Adipose tissue (tissue), 3 donors: ENCODE measurements around the gene EHHADH. TPM values are rescaled to one million over a fixed set of nuclear protein-coding genes. Genes with fewer than 3 reads are reported as not detected.
"Not testable (repeated sequence)": the region's sequence is repeated elsewhere in the genome, so short reads cannot be mapped to it uniquely, and the experiment has no call there.

Experiments
- H3K27ac ChIP-seq: one replicate; pipeline ENCODE4 v1.5.1; 2013; ENCODE audit warnings: low read depth, low read length
- WGBS, 3 donors: extraction: QIAGEN DNeasy Blood & Tissue Kit; methylation state at CpG; one replicate each; pipeline ENCODE4 v1.1.7; 2013; 5-methylcytosine and 5-hydroxymethylcytosine counted together
- polyA plus RNA-seq, 3 donors: library from polyadenylated mRNA; stranded (reverse); fragments of 200-250 nt; gene quantifications; one replicate each; pipeline ENCODE4 v1.2.3, GENCODE V29; 2013
- donor health status: healthy with polysubstance abuse.
- donor health status: Bipolar disorder and iron deficiency.
- donor health status: healthy.

Gene EHHADH
- polyA plus RNA-seq, 3 donors, result 3.6 to 6.8 (median 4.8) TPM

DNA sequence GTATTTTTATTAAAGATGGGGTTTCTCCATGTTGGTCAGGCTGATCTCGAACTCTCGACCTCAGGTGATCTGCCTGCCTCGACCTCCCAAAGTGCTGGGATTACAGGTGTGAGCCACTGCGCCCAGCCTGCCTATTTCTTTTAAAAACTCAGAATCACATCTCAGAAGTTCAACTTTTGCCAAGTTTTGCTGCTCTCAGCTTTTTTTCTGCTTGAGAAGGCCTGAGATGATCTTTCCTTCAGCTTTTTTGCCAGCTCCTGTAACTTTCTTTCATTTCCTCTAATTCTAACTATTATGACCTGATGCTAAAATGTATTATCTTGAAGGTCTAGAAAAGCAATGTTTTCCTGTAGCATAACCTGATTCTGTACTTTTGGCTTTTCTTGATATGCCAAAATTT, 9.6 kb upstream of the EHHADH start:
- 85 to 94% (median 86%) methylated on average over 4 of the region's 4 CpGs for WGBS, 3 donors

DNA sequence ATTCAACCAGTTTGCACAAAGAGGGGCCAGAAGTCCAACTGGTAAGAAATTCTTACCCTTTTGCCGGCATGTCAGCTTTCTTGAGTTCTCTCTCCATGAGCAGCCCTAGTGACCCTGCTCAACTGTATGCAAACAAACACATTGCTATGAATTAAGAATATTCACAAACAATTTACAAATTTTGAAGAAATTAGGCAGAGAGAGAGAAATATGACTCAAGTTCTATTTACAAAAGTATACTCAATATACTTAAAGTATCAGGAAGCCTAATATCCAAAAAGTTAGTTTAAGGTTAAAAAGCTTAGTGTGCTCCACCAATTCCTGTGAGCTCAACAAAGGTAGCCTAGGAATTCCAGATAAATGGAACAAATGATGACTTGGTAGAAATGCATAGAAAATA, 3.5 kb upstream of the EHHADH start:
- no peak overlapping the region for H3K27ac ChIP-seq
- WGBS, 3 donors, result 97 to 100% (median 100%) methylated on average over 1 of the region's 1 CpG

More for the DNA sequence above, 9.6 kb upstream of the EHHADH start:
- H3K27ac ChIP-seq, result no peak overlapping the region

DNA sequence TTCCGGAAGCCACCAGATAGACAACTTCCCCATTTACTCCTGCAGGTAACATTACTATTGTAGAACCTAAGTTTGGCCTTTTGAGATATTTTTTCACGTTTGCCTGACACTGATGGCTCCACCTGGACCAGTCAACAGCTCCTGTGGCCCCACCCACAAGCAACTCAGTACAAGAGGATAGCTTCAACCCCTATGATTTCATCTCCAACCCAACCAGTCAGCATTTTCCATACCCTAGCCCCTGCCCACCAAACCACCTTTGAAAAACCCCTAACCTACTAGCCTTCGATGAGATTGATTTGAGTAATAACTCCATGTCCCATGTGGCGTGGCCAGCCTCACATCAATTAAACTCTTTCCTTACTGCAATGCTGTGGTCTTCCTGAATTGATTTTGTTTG, 950 bp upstream of the EHHADH start:
- 93 to 97% (median 95%) methylated on average over 4 of the region's 4 CpGs for WGBS, 3 donors
- no peak overlapping the region for H3K27ac ChIP-seq

DNA sequence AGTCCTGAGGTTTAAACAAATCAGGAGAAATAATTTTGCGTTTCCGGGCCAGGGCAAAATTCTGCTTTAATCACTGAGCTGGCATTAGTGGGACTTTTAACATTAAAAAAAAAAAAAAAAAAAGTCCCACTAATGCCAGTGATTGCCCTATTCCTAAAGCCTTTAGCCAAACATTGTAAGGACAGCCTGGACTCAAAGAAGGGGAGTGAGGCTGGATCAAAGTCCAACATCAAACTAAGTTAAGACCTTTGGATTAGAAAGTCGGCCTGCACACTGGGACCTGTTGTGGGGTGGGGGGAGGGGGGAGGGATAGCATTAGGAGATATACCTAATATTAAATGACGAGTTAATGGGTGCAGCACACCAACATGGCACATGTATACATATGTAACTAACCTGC, 716 bp downstream of the EHHADH start:
- not testable (repeated sequence) for H3K27ac ChIP-seq
- 46 to 85% (median 81%) methylated on average over 3 to 4 of the region's 4 CpGs for WGBS, 3 donors

DNA sequence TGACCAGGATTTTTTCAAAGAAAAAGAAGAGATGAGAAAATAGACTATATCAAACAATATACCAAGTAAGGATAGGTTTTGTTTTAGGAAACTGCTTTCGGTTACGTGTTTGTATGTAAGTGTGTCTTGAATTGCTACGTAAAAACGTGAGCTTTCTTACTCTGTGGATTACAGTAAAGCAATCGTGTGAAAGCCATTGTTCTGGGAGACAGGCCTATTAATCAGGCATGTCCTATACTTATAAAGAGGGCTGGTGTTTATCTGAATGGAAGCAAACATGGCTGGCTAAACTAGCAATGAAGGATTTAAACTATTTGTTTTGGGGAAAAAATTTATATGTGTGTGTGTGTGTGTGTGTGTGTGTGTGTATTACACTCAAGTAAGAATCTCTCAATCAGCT, 2.6 kb downstream of the EHHADH start:
- H3K27ac ChIP-seq, result no peak overlapping the region
- 84 to 92% (median 89%) methylated on average over 5 of the region's 5 CpGs for WGBS, 3 donors

DNA sequence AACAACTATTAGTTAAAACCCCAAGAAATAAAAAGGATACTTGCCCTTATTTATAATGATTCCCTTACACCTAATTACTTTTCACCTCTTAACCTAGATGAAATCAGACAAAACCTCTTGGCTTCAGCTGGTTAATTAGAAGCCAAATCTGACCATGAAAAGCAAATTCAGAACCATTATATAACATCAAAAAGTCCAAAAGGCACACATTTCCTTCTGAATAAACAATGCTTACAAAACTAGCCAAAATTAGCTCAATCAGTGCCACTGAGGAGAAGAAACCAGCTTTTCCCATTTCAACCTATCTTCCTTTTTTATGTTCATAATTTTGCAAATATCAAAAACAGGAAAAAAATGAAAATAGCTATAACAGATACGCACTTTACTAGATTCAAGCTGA, 3.2 kb downstream of the EHHADH start:
- 0% methylated on average over 1 of the region's 1 CpG for WGBS, 3 donors

DNA sequence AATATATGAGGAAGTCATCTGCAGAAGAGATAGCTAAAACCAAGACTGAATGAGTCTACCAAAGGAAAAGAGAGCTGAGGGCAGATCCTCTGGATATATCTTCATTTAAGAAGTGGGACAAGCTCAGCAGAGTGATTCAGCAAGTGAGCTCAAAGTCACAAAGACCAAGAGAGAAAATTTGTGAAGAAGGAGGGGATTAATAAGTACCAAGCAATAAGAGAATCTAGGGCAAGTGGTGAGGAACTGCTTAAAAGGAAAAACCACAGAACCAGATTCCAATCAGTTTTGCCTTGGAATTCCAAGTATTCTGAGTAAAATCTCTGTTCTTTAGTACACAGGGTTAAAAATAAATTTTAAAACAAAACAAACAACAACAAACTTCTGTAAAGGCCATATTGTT, 3.6 kb downstream of the EHHADH start:
- H3K27ac ChIP-seq, result no peak overlapping the region

More for the DNA sequence above, 3.2 kb downstream of the EHHADH start:
- H3K27ac ChIP-seq, result no peak overlapping the region

DNA sequence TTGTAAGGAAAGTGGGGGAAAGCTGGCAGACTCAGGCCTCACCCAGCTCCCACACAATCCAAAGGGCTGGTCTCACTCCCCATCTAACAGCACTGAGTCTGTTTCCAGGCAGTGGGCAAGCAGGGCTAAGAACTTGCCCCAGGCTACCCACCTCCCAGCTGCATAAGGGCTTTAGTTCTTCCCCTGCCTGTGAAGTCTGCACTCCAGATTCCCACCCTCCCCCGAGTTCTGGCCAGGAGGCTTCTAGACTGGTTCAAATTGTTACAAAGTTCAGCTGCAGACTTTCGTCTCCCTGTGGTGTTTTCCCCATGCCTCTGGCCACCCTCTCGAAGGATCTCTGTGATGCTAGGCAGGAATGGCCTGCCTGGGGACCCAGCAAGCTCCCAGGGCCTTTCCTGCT, 11.2 kb downstream of the EHHADH start:
- WGBS, 3 donors, result 93 to 97% (median 97%) methylated on average over 3 of the region's 3 CpGs

DNA sequence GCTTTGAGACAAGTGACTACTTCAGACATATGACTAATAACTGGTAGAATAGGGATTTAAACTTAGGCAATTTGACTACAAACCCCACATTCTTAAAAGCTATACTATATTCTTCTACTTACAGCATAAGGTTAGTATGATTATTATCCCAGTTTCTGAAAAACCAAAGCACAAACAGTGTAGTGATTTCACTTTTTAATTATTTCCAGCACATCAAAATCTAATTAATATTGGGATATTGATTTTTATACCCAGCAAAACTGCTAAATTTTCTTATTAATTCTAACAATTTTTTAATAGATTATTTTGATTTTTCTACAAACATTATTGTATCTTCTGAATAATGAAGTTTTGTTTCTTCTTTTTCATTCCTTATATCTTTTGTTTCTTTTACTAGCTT, 16.9 kb downstream of the EHHADH start:
- no peak overlapping the region for H3K27ac ChIP-seq

More for the DNA sequence above, 11.2 kb downstream of the EHHADH start:
- no peak overlapping the region for H3K27ac ChIP-seq

DNA sequence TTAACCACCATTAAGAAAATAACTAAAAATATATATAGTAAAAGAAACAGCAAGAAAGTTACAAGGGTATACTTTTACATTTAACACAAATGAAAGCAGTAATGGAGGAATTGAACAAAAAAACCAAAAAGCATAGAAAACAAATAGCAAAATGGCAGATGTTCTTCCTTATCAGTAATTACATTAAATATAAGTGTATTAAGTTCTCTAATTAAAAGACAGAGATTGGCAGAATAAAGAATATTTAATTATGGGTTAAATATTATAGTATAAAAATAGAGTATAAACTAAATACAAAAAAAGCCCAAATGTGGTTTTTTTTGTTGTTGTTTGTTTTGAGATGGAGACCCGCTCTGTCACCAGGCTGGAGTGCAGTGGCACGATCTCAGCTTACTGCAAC, 20.5 kb downstream of the EHHADH start:
- no peak overlapping the region for H3K27ac ChIP-seq
- 98 to 100% (median 100%) methylated on average over 2 of the region's 2 CpGs for WGBS, 3 donors

DNA sequence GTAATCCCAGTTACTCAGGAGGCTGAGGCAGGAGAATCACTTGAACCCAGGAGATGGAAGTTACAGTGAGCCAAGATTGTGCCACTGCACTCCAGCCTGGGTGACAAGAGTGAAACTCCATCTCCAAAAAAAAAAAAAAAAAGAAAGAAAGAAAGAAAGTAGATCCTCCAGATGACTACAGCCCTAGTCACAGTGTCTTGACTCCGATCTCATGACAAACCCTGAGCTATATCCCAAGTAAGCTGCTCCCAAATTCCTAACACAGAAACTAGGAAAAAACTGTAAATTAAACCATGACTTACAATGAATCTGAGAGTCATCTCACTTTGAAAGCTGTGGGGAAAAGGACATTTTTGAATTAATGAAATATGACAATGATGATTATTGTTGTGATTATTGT, 27.3 kb downstream of the EHHADH start:
- WGBS, 3 donors, result 95 to 100% (median 100%) methylated on average over 1 of the region's 1 CpG
- not testable (repeated sequence) for H3K27ac ChIP-seq

DNA sequence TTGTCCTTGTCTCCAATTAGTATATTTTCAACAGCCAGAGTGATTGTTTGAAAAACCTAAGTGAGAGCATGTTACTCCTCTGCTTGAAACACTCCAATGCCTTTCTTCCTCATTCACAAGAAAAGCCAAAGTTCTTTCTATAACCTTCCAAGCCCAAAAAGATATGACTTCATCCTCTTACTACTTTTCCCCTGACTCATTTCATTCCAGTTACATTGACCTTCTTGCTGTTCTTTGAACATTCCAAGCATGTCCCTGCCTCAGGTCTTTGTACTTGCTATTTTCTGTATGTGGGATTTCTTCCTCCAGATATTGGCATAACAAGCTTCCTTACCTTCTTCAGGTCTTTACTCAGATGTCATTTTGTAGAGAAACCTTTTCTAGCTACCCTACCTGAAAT, 28.3 kb downstream of the EHHADH start:
- H3K27ac ChIP-seq, result no peak overlapping the region

DNA sequence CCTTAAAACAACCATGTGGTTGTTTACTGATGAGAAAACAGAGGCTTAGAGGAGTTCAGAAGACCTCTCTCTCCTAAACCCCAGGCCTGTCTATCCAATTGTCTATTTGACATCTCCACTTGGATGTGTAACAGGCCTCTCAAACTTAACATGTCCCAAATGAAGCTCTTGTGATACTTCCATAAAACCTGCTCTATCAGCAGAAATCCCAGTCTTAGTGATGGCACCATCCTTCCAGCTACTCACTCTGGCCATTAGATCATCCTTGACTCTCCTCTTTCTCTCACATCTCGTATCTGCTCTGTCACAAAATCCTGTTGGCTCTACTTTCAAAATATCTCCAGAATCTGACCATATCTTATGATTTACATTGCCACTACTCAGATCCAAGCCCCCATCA, 28.8 kb downstream of the EHHADH start:
- 93 to 96% (median 94%) methylated on average over 1 of the region's 1 CpG for WGBS, 3 donors
- no peak overlapping the region for H3K27ac ChIP-seq

DNA sequence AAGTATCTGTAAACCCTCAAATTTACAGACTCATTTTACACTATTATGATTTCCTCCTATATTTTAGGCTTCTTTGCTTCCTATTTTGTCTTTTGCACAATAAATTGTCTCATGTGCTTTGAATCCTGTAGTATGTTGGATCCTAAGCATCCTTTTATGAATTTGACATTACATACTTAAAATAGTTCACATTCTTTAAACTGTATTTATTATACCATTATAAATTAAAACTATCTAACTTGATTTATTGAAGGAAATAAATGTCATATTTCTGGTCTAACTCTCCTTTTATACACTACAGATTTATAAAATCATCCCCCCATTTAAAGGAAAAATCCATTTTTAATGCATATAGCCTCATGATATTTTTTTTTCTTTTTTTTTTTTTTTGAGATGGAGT, 32.6 kb downstream of the EHHADH start:
- no peak overlapping the region for H3K27ac ChIP-seq

DNA sequence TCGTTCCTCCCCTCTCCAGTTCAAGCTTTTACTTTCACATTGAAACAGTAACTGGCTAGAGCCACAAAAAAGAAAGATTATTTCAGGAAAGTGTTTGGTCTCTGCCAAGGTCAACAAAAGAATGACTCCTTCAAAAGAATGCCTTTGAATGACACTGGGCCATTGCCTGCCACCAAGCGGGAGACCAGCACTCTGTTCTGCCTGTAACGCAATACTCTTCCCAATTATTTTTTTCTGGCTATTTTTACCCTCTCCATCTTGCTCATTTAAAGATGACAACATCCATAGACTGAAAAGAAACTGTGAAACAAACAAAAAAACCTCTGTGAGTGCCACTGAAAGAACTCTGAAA, 37.3 kb downstream of the EHHADH start:
- no peak overlapping the region for H3K27ac ChIP-seq
- 18 to 65% (median 52%) methylated on average over 3 of the region's 3 CpGs for WGBS, 3 donors

DNA sequence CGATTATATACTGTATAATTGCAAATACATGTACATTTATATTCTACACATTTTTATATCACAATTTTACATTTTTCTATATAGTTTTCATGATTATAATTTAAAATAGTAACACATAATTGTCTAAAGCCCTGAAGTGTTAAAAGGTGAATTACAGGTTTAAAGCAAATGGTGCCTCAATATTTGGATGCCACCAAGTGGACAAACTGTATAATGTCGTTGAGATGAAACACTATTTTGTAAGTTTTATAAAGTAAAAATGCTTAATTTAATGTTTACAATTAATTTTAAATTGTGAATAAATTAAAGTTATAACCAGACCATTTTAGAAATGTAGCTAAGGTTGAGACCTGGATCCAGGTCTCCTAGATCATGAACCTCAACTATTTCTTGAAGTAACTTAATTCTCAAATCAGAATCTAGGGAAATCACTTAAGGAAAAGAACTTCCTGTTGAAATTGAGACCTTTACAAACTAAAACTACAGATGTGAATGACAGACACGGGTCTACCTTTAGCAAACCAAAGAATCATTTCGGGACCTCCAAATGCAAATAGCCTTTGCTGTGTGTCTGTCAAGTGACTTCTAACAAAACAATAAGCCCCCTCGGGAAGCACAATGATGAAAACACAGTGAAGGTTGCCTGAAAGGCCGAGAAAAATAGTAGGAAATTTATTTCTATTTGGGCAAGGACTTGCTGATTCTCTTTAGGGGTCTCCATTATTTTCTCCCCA, 37.8 kb downstream of the EHHADH start:
- H3K27ac ChIP-seq, result no peak overlapping the region
- WGBS, 3 donors, result 12 to 33% (median 28%) methylated on average over 6 of the region's 6 CpGs

DNA sequence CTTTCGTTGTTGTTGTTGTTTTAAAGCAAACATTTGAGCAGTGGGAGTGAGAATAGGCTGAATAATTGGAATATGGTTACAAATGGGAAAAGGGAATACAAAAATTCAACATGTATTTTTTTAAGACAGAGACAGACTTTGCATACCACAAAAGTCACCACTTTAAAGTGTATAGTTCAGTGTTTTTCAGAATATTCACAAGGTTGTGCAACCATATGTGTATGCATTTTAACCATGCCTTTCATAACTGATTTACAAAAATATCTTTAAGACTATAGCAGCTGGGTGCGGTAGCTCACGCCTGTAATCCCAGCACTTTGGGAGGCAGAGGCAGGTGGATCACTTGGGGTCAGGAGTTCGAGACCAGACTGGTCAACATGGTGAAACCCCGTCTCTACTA, 41.3 kb downstream of the EHHADH start:
- WGBS, 3 donors, result 96 to 98% (median 98%) methylated on average over 5 of the region's 5 CpGs
- H3K27ac ChIP-seq, result no peak overlapping the region

DNA sequence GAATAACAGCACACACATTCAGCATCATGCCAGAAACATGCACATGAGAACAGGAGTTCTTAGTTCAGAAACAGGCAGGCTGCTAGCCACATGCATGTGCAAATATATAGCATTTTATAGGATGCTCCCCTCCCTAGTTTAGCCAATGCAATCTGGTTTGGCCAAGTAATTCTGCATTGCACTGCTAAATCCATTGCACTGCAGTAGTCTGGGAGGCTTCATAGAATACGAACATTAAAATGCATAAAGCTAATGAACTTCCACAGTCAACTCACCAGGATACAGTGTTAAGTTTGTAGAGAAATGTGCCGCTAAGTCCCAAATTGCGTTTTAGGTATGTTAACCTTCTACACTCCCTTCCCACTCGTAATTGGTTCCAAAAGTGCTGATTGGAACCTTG, 41.8 kb downstream of the EHHADH start:
- 94 to 95% (median 94%) methylated on average over 4 of the region's 4 CpGs for WGBS, 3 donors
- no peak overlapping the region for H3K27ac ChIP-seq

DNA sequence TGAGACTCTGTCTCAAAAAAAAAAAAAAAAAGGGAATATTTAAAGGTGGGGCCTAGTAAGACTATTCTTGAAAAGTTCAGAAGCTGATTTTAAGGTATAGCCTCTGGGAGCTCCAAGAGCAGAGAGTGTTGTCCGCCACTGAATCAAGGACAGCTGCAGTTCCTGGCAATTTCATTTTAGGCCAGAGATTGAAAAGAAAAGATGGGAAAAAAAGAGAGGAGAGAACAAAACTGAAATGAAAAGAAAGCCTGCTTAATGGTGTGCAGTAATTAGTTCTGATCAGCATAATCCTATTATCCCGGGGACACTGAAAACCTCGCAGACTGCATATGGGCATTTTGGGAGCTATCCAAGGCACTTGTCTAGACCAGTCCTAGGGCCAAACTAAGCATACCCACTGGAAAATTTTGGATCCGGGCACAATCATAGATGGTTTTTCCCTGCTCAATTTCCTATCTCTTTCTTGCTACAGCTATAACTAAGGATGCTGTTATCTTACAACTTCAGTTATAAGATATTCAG, 43.2 kb downstream of the EHHADH start:
- WGBS, 3 donors, result 91 to 94% (median 93%) methylated on average over 4 of the region's 4 CpGs
- H3K27ac ChIP-seq, result no peak overlapping the region

DNA sequence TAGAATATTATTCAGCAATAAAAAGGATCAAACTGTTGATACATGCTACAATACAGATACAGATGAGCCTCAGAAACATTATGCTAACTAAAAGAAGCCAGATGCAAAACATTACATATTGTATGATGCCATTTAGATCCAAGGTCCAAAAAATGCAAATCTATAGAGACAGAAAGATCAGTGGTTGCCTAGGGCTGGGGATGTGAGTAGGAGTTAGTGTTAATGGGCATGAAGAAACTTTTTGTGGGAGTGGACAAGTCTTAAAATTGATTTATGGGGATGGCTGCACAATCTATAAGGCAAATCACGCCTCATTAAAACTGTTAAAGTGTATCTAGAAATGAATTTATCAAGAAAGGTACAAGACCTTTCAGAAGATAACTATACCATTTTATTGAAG, 45.0 kb downstream of the EHHADH start:
- 94 to 100% (median 97%) methylated on average over 1 of the region's 1 CpG for WGBS, 3 donors

More for the DNA sequence above, 45.0 kb downstream of the EHHADH start:
- H3K27ac ChIP-seq, result no peak overlapping the region
